GM19467 (cell line): ENCODE results near the gene DDAH1.
"Not testable (repeated sequence)": the region's sequence is repeated elsewhere in the genome, so short reads cannot be mapped to it uniquely, and the experiment has no call there.

ENCODE experiments used
- ATAC-seq: cut with Tn5 transposase; IDR thresholded peaks from one replicate; pipeline ENCODE4 v1.9.1; 2021; ENCODE audit warnings: mild to moderate bottlenecking, moderate library complexity; ENCODE audit not compliant: unreplicated experiment

The DDAH1 gene

DNA sequence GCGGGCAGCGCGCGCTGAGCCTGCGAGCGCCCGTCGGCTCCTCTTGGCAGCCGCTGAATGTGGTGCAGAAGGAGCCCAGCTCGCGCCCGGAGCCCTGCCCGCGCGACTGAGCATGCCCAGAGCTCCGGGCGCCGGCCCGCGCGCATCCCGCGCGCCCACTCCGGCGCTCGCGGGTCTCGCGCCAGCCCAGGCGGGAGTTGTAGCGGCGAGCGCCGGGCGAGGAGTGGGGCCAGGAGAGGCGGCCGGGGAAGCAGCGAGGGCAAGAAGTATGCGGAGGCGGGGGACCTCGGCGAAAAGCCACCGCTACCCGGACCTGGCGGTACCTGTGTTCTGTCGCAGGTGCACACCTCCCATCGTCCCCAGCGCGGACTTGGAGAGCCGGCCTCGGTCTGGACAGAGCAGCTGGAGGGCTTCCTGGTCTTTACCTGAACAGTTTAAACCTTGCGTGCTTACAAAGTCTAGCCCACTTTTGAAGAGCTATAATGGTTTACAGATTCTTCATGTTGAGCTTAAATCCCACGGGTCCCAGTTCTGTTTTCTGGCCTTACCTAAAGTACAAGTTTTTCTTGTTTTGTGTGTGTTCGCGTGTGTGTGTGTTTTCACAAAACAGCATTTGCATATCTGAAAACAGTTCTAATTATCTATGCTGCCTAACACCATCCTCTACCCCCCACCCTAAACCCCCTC is at the start of gene DDAH1:
TSS of gene DDAH1 (minus strand) at position 61 of the 687 bp plus-strand sequence. CDS start 114 bp downstream, outside the sequence.
- peak; percentile 41 for ATAC-seq

- not testable (repeated sequence) for ATAC-seq
Measured at GRCh38 chr1:85513998-85514397, 49.0 kb upstream of the DDAH1 start.

DNA sequence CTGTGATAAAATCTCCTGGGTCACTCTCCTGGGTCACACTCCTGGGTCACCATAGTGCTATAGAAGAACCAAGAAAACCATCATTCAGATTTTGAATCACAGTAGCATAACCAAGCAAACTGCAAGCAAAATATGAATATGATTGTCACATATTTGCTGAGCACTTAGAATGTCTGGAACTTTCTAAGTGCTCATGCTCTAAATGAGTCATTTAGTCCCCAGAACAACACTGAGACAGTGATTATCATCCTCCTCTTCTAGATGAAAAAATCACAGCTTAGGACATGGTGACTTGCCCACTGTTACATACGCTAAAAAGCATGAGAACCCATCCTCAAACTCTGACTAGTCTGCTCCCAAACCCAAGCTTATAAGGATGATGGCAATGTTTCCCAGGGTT is 39.5 kb upstream of the DDAH1 start:
- ATAC-seq: no peak

DNA sequence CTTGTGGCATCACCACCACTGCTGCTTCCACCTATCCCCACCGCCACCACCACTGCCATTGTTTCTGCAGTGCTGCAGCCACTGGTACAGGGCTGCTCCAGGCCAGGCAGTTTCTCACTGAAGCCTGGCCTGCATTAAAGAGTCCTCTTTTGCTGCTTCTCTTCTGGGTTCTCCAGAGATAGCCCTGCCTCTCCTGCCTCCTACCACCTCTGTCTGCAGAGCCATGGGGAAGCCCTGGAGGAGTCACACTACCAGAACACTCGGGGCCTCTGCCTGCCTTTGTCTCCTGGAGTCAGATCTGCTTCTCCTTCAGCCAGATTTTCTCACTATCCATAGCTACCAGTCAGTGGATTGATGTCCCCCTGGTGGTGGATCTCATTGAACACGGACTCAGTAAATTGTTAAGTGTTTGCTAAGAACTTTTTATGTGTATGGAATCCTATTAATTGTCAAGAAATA is 37.7 kb upstream of the DDAH1 start:
- ATAC-seq: no peak

- no peak for ATAC-seq
Measured at GRCh38 chr1:85502171-85502570, 37.2 kb upstream of the DDAH1 start.

DNA sequence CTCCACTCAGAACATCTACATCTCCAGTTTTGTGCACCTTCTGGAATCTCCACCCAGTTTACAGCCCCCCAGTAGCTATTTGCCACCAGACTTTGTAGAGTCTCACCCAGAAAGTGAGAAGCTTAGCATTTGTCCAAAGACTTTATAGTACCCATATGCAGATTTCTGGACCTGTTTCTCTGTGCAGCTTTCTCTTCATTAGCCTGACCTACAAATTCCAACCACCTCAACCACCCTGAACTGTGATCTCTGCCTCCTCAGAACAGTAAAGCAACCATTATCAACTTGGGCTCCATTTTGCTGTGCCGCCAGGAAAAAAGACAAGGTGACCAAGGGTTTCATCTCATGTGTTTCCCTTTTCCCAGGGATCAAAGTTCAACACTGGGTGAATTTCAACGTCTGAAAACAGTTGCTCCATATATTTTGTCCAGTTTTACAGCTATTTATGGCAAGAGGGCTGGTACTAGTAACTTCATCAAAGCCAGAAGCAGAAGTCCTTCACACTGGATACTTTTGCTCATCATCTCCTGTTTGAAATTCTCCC is 36.5 kb upstream of the DDAH1 start:
- no peak for ATAC-seq

- ATAC-seq: no peak
Measured at GRCh38 chr1:85496941-85497582, 32.1 kb upstream of the DDAH1 start.

DNA sequence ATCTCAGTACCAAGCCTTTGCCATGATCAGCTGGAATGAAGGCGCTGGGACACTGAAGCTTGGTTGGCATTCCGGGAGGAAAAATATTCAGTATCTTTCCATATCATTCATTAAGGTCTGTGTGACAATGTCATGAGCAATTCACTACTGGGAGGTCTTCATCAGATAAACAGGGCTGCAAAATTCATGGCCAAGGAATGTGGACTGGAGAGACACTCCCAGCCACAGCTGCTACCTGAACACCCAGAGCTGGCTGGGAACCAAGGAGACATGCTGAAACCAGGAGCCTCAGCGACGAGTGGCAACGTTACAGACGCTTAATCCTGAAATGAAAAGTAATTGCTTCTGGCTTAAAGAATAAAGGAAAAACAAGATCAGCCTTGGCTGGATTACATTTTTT is 30.6 kb upstream of the DDAH1 start:
- ATAC-seq: no peak

GRCh38 chr1:85494904-85495266 is 29.9 kb upstream of the DDAH1 start:
- no peak for ATAC-seq

DNA sequence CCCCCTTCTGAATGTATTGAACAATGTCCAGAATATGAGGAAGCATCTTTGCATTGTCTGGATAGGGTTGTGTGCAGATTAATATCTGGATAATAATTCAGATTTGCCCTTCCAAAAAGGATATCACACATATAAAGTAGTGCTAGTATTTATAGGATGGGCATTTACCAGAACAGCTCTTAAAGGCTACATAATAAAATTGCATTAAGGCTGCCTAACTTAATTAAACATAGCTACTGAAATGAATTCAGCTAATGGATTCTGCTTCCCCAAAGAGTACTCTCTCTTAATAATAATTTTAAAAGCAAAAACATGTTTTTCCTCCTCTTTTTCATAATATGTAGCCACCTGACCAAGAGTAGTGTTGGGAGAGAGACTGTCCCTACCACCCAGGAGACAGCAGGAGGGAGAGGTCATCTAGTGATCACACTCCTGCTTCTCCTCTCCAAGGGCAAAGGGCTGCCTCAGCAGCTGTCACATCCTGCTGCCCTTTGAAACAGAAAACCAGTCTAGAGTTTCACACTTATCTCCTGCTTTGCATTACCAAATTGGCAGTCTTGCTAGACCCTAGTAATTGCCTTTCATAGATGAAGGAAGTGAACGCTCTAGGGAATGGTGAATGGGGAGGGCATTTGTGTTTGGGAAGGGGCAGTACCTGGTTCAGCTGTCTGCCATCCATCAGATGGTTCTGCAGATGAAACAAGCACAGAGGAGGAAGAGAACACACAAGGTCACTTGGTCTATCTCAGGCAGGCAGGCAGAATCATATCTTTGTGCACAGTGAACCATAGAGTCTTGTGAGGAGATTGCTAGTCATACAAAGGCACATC is 29.3 kb upstream of the DDAH1 start:
- no peak for ATAC-seq

DNA sequence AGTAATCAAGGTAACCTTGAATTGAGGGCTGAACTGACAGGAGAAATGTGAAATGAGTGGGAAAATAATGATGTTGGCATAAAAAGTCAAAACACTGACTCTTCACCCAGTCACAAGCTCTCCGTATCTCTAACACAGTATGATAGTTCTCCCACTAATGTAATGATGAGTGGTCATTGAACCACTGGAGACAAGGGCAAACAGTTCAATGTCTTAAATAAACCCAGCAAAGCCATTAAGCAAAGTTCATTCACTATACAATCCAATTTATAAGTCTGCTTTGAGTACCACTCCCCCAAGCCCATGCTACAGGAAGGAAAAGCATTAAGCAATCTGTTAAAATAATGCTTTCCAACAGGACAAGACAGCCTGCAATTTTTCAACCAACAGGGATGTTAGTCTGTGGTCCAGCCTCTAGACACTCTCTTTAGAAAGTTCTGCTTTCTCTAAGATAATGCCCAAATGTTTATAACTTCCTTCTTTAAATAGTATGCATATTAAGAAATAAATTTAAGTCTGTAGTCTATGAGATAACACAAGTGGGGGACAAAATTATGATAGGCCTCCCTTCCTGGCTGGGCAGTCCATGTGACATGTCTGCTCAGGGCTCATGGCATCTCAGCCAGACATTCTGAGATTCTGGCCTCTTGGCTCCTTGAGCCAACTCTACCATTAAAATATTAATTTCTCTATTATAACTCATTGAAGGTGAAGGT is 25.5 kb upstream of the DDAH1 start:
- ATAC-seq: no peak

- ATAC-seq: no peak
Measured at GRCh38 chr1:85488126-85488525, 23.2 kb upstream of the DDAH1 start.

DNA sequence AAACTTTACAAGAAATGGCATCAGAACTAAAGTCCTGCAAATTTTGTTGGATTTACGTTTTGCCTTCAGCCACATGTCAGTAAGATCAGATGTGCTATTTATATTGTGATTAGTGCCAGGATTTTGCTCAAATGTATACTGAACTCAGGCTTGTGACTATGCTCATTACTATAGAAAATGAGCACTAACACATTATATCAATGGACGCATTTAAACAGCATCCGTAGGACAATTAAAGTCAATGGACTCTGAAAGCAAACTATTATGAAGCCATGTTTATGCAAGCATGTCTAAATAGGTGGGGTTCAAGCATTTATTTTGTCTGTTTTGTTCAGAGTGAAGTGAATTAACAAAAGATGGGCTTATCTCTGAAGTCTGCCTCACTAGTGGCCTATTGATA is 20.6 kb upstream of the DDAH1 start:
- no peak for ATAC-seq

GRCh38 chr1:85484716-85485115 is 19.8 kb upstream of the DDAH1 start:
- ATAC-seq: no peak

GRCh38 chr1:85484264-85484663 is 19.3 kb upstream of the DDAH1 start:
- ATAC-seq: no peak

DNA sequence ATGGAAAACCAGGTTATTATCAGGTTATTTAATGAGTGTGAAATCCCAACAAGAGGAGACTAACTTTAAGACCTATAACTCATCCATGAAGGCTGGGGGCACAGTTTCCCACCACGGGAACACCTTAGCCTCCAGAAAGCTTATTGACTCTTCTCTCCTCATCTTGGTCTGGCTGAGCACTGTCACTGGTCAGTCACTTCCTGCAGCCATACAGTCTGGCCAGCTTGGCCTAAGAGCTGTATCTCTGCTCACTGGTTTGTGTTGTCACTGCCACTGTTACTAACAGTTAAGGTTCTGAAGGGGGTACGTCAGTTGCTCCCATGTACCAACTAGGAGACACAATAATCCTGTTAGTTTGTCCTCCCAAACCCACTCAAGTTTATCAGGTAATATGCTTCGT is 16.7 kb upstream of the DDAH1 start:
- no peak for ATAC-seq

DNA sequence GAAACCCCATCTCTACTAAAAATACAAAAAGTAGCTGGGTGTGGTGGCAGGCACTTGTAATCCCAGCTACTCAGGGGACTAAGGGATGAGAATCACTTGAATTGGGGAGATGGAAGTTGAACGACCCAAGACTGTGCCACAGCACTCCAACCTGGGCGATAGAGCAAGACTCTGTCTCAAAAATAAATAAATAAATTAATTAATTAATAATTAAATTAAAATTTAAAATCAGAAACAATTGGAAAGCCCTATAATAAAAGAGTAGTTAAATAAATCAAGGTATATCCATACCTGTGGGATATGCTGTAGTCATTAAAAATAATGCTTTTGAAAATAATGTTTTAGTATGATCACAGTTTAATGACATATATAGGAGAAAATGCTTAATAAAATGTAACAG is 15.6 kb upstream of the DDAH1 start:
- no peak for ATAC-seq

- no peak for ATAC-seq
Measured at GRCh38 chr1:85479491-85479890, 14.5 kb upstream of the DDAH1 start.

- no peak for ATAC-seq
Measured at GRCh38 chr1:85478366-85478765, 13.4 kb upstream of the DDAH1 start.

- no peak for ATAC-seq
Measured at GRCh38 chr1:85475055-85475454, 10.1 kb upstream of the DDAH1 start.

- no peak for ATAC-seq
Measured at GRCh38 chr1:85473390-85473789, 8.4 kb upstream of the DDAH1 start.
